HL-60 (cell line): ENCODE results near the gene ANP32A. TPM values are rescaled to one million over a fixed set of nuclear protein-coding genes. Genes with fewer than 3 reads are reported as not detected.

ENCODE experiments used
- DNase-seq, 2 experiments: peaks; one replicate each; pipeline ENCODE4 v3.0.0-alpha.2; 2010 to 2020; ENCODE audit warnings: low read depth in 1 of 2, low spot score in 1 of 2
- H3K27ac ChIP-seq: fragments of 250-450 bp; sonication (Bioruptor Pico); replicated peaks from 2 replicates; pipeline ENCODE4 v1.5.1; 2020; ENCODE audit warnings: mild to moderate bottlenecking, moderate library complexity
- H3K27me3 ChIP-seq: fragments of 250-450 bp; sonication (Bioruptor Pico); 2 replicates; pipeline ENCODE4 v1.5.1; 2021; ENCODE audit warnings: mild to moderate bottlenecking, moderate library complexity; ENCODE audit not compliant: insufficient read depth, poor library complexity, severe bottlenecking
- H3K4me3 ChIP-seq: replicated peaks from 2 replicates; pipeline ENCODE4 v1.5.1; 2011; ENCODE audit warnings: mild to moderate bottlenecking, control low read depth, low read length; ENCODE audit not compliant: insufficient read depth
- GABPA ChIP-seq: IDR thresholded peaks from 2 replicates; pipeline ENCODE4 v1.6.1; 2012; ENCODE audit warnings: low read depth
- POLR2AphosphoS5 ChIP-seq: IDR thresholded peaks from 2 replicates; pipeline ENCODE4 v1.6.1; 2012; ENCODE audit warnings: low read depth
- SPI1 ChIP-seq: IDR thresholded peaks from 2 replicates; pipeline ENCODE4 v1.6.1; 2012; ENCODE audit warnings: low read depth, mild to moderate bottlenecking, borderline replicate concordance
- microRNA-seq: library from miRNA; unstranded; fragments of <30 nt; microRNA quantifications from one replicate; pipeline ENCODE4, GENCODE V29; 2018
- TF ChIP-seq, protein P1 (sequence below): IDR thresholded peaks from 2 replicates; pipeline ENCODE4 v1.6.1; 2012; ENCODE audit warnings: low read depth; ENCODE audit not compliant: insufficient replicate concordance
- TF ChIP-seq, protein P2 (sequence below): IDR thresholded peaks from one replicate; pipeline ENCODE4 v1.5.1; 2011; ENCODE audit warnings: low read length, control low read depth, inconsistent platforms; ENCODE audit not compliant: insufficient read depth

The ANP32A gene

DNA sequence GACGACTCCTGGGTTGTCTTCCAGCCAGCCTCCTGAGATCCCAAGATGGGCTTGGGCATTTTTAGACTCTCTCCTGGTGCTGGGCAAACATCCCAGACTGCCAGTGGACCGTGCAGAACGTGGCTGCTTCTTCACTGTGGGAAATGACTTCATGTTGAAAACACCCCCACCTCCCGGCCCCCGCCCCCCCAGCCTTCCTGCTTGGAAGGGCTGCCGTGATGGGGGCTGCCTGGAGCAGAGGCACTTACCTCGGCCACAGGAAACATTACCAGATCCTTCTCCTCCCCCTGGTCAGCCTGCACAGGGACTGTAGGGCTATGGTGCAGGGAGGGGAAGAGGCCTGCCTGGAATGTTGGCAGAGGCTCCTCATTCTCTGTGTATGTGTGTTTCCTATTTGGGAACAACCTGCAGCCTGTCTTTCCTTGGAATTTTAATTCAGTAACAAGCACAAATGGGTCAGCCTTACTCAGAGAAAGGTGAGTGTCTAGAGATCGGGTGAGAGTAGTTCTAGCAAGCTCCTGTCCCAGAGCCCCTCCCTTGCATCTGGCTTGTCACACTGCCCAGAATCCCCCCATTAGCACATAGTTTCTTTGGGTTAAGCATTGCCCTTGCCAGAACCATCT is 90.8 kb downstream of the ANP32A start:
- no peak for TF ChIP-seq GABPA
- TF ChIP-seq, protein P1, sequence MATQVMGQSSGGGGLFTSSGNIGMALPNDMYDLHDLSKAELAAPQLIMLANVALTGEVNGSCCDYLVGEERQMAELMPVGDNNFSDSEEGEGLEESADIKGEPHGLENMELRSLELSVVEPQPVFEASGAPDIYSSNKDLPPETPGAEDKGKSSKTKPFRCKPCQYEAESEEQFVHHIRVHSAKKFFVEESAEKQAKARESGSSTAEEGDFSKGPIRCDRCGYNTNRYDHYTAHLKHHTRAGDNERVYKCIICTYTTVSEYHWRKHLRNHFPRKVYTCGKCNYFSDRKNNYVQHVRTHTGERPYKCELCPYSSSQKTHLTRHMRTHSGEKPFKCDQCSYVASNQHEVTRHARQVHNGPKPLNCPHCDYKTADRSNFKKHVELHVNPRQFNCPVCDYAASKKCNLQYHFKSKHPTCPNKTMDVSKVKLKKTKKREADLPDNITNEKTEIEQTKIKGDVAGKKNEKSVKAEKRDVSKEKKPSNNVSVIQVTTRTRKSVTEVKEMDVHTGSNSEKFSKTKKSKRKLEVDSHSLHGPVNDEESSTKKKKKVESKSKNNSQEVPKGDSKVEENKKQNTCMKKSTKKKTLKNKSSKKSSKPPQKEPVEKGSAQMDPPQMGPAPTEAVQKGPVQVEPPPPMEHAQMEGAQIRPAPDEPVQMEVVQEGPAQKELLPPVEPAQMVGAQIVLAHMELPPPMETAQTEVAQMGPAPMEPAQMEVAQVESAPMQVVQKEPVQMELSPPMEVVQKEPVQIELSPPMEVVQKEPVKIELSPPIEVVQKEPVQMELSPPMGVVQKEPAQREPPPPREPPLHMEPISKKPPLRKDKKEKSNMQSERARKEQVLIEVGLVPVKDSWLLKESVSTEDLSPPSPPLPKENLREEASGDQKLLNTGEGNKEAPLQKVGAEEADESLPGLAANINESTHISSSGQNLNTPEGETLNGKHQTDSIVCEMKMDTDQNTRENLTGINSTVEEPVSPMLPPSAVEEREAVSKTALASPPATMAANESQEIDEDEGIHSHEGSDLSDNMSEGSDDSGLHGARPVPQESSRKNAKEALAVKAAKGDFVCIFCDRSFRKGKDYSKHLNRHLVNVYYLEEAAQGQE: no peak
- TF ChIP-seq, protein P2, sequence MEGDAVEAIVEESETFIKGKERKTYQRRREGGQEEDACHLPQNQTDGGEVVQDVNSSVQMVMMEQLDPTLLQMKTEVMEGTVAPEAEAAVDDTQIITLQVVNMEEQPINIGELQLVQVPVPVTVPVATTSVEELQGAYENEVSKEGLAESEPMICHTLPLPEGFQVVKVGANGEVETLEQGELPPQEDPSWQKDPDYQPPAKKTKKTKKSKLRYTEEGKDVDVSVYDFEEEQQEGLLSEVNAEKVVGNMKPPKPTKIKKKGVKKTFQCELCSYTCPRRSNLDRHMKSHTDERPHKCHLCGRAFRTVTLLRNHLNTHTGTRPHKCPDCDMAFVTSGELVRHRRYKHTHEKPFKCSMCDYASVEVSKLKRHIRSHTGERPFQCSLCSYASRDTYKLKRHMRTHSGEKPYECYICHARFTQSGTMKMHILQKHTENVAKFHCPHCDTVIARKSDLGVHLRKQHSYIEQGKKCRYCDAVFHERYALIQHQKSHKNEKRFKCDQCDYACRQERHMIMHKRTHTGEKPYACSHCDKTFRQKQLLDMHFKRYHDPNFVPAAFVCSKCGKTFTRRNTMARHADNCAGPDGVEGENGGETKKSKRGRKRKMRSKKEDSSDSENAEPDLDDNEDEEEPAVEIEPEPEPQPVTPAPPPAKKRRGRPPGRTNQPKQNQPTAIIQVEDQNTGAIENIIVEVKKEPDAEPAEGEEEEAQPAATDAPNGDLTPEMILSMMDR: no peak
- no peak for TF ChIP-seq POLR2AphosphoS5
- no peak for TF ChIP-seq SPI1
- no peak overlapping the region for H3K27ac ChIP-seq
- no peak for DNase-seq

More for the DNA sequence above, 90.8 kb downstream of the ANP32A start:
- H3K4me3 ChIP-seq: no peak overlapping the region
- no peaks in the 10 kb centered on the region for H3K27me3 ChIP-seq

Small RNA genes lying within 50 kb of the gene (microRNA-seq; reads per million reads assigned to microRNA genes)
- gene MIR4312: not detected
